ENCODE results near the gene MARVELD2. TPM values are rescaled to one million over a fixed set of nuclear protein-coding genes. Genes with fewer than 3 reads are reported as not detected.

MARVELD2 gene
- total RNA-seq, 1 donor from 2014 or later = 6.5 TPM

DNA sequence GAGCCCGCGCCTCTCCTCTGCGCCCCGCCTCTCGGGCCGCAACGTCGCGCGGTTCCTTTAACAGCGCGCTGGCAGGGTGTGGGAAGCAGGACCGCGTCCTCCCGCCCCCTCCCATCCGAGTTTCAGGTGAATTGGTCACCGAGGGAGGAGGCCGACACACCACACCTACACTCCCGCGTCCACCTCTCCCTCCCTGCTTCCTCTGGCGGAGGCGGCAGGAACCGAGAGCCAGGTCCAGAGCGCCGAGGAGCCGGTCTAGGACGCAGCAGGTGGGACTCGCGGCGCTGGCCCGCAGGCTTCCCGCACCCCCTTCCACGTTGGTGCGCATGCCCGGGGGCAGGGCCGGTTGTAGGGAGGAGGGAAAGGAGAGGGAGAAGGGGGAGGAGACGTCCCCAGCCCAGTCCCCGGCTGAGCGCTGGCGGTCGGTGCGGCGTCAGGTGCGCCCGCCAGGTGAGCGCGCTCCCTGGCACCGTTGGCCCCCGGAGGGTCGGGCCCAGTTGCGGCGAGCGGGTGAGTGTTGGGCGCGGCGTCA lies 77.5 kb downstream of the MARVELD2 start, which contains the start of gene OCLN:
Gene OCLN, plus strand, starts transcription at position 400 of the 532 bp plus-strand sequence. CDS start 11,455 bp downstream, outside the sequence.
- Mint-ChIP-seq H3K27ac (ENCODE audit: unreplicated experiment) (peak within 1 kb of the TSS; percentile 48), H3K9me3 (ENCODE audit: unreplicated experiment) (no peaks in the 10 kb centered on the region), H3K4me3 (ENCODE audit: unreplicated experiment) (peak within 1 kb of the TSS; percentile 93), H3K27me3 (ENCODE audit: unreplicated experiment) (peaks cover 4% of the 10 kb centered on the region), H3K36me3 (ENCODE audit: low read depth, unreplicated experiment) (no peaks in the 10 kb centered on the region), H3K4me1 (ENCODE audit: unreplicated experiment) (peaks cover 12% of the 10 kb centered on the region)
- TF ChIP-seq, protein P1, sequence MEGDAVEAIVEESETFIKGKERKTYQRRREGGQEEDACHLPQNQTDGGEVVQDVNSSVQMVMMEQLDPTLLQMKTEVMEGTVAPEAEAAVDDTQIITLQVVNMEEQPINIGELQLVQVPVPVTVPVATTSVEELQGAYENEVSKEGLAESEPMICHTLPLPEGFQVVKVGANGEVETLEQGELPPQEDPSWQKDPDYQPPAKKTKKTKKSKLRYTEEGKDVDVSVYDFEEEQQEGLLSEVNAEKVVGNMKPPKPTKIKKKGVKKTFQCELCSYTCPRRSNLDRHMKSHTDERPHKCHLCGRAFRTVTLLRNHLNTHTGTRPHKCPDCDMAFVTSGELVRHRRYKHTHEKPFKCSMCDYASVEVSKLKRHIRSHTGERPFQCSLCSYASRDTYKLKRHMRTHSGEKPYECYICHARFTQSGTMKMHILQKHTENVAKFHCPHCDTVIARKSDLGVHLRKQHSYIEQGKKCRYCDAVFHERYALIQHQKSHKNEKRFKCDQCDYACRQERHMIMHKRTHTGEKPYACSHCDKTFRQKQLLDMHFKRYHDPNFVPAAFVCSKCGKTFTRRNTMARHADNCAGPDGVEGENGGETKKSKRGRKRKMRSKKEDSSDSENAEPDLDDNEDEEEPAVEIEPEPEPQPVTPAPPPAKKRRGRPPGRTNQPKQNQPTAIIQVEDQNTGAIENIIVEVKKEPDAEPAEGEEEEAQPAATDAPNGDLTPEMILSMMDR (IDR thresholded peaks at IDR 0.05; ENCODE audit: unreplicated experiment) = no peak
- peak; percentile 69 for DNase-seq (ENCODE audit: low spot score)

DNA sequence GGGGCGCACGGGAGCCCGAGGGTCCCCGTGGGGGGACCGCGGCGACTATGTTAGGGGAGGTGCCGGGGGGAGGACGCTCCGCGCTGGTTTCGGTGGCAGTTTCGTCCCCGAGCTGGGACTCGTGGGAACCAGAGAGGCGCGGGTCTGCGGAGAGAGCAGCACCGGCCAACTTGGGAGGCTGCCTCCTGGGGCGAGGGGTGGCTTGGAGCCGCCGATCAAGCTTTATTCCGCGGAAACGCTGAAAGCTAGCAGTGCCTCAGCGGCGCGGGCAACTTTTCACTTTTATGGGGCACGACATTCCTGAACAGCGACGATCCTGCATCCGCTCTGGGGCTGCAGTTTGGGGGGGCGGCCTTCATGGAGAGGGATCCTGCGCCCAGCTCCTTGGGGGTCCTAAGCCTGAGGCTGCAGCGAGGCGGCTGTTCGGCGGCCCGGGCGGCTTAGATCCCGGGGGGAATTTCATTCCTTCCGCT lies 78.0 kb downstream of the MARVELD2 start:
- Mint-ChIP-seq H3K36me3 (ENCODE audit: low read depth, unreplicated experiment) (no peaks in the 10 kb centered on the region), H3K27me3 (ENCODE audit: unreplicated experiment) (peaks cover 4% of the 10 kb centered on the region), H3K27ac (ENCODE audit: unreplicated experiment) (no peak overlapping the region), H3K4me1 (ENCODE audit: unreplicated experiment) (peaks cover 12% of the 10 kb centered on the region), H3K9me3 (ENCODE audit: unreplicated experiment) (no peaks in the 10 kb centered on the region), H3K4me3 (ENCODE audit: unreplicated experiment) (peak overlapping the region; percentile 93)
- peak; percentile 53 for DNase-seq (ENCODE audit: low spot score)
- TF ChIP-seq, protein P1 (IDR thresholded peaks at IDR 0.05; ENCODE audit: unreplicated experiment) = no peak

GRCh38 chr5:69493396-69494133 lies 78.6 kb downstream of the MARVELD2 start:
- Mint-ChIP-seq H3K4me1 (ENCODE audit: unreplicated experiment) (peaks cover 12% of the 10 kb centered on the region), H3K27ac (ENCODE audit: unreplicated experiment) (peak overlapping the region; percentile 18), H3K4me3 (ENCODE audit: unreplicated experiment) (peak overlapping the region; percentile 93), H3K27me3 (ENCODE audit: unreplicated experiment) (peaks cover 4% of the 10 kb centered on the region), H3K9me3 (ENCODE audit: unreplicated experiment) (no peaks in the 10 kb centered on the region), H3K36me3 (ENCODE audit: low read depth, unreplicated experiment) (no peaks in the 10 kb centered on the region)
- peak; percentile 38 for DNase-seq (ENCODE audit: low spot score)
- TF ChIP-seq, protein P1 (IDR thresholded peaks at IDR 0.05; ENCODE audit: unreplicated experiment) = no peak

Other genes with a start within 250 kb of the MARVELD2 start
- gene CCNB1, start 248.0 kb upstream of the MARVELD2 start, total RNA-seq (ENCODE audit: unreplicated experiment) = 42.7 TPM
- gene CENPH, start 225.5 kb upstream of the MARVELD2 start, total RNA-seq (ENCODE audit: unreplicated experiment) = 13.1 TPM
- 21.4 TPM for gene CDK7, start 180.2 kb upstream of the MARVELD2 start, total RNA-seq (ENCODE audit: unreplicated experiment)
- 4.8 TPM for gene CCDC125, start 82.3 kb upstream of the MARVELD2 start, total RNA-seq (ENCODE audit: unreplicated experiment)
- 27.1 TPM for gene AK6, start 45.6 kb upstream of the MARVELD2 start, total RNA-seq (ENCODE audit: unreplicated experiment)
- 59.4 TPM for gene TAF9, start 45.6 kb upstream of the MARVELD2 start, total RNA-seq (ENCODE audit: unreplicated experiment)
- 23.3 TPM for gene RAD17, start 45.3 kb upstream of the MARVELD2 start, total RNA-seq (ENCODE audit: unreplicated experiment)
- 26.4 TPM for gene OCLN, start 77.7 kb downstream of the MARVELD2 start, total RNA-seq (ENCODE audit: unreplicated experiment)
- gene GTF2H2C, start 145.1 kb downstream of the MARVELD2 start, total RNA-seq (ENCODE audit: unreplicated experiment) = 16.7 TPM

All from endothelial cell (in vitro differentiated cells).